ENCODE data around the gene ZNF33A.
"Not testable (repeated sequence)": the region's sequence is repeated elsewhere in the genome, so short reads cannot be mapped to it uniquely, and the experiment has no call there.

The ZNF33A gene

DNA sequence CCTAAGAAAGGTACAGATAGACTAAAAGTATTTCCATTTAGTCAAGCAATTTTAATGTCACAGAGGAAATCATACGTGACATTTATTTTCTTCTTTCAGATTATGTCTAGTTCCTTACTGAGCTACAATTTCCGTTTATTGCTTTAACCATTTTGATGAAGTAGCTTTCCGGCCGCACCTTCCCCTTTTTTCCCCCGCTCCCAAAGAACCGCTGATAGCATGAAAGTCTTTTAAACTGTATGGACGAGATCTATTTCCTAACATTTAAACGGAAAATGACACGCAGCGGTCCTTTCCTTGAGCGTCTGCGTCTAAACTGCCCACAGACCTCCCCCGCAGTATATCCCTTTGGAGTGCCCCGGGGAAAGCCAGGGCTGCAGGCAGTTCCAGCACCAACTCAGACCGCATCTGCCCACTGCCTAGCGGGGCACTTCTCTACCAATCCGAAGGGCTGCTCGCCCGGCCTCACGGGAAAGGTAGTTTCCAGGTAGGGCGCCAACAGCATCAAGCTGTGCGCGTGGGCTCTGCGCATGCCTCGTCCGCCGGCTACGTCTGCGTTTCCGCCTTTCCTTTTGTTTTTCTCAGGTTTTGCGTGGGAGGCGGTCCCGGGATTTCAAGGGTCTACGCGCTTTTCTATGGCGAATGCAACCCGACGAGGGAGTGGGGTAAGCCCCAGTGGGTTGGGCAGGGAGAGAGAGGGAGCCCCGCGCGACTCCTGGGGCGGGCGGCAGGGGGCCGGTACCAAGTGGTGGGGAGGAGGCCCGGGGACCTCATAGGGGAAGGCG is at the start of gene ZNF33A:
ZNF33A (plus strand) TSS at position 557 of the 785 bp plus-strand sequence. CDS start 1,667 bp downstream, outside the sequence.
- peak; percentile 79 to 89 for DNase-seq (ENCODE audit: low read depth in 1 of 2, low spot score in 1 of 2)

GRCh38 chr10:37965006-37965405 is 45.5 kb upstream of the ZNF33A start:
- no peak for DNase-seq (ENCODE audit: low read depth in 1 of 2, low spot score in 1 of 2)

DNA sequence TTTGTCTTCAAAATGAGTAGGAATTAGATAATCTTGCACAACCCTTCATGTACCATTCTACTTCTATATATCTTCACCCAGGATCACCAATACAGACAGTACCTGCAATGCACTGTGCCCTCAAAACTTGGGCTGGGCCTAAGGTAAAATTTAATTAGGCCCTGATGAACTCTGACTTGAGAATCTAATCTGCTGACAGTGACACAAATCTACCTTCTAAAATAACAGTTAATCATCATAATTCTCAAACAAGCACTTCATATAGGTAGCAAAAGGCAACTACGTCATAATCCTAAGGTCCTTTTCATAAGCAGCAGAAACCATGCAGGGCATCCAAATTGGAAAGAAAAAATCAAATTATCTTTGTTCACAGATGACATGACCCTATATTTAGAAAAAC is 38.1 kb upstream of the ZNF33A start:
- no peak for DNase-seq (ENCODE audit: low read depth in 1 of 2, low spot score in 1 of 2)

DNA sequence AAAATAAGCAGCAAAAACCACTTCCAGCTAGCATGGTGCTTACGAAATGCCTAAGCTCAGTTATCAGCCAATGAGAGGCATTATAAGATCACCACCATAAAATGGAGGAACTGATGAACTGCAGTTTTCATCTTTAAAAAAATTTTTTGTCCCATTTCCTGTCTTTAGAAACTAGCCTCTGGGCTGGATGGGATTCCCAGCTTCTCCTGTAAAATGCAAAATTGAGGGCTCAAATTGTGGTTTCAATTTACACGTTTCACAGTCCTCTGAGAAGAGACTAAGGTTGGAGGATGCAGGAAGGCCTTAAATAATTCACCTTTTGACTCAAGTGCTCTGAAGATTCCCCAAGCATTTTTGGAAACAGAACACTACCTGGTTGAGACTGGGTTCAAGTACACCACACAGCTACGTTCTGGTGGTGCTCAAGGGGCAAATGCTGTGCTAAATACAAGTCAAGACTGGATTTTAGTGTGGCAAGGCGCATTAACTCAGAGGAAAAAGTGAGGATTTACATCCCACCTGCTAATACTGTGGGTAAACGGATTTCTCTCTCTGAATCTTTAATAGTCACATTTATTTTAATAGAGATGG is 35.0 kb upstream of the ZNF33A start:
- no peak for DNase-seq (ENCODE audit: low read depth in 1 of 2, low spot score in 1 of 2)

DNA sequence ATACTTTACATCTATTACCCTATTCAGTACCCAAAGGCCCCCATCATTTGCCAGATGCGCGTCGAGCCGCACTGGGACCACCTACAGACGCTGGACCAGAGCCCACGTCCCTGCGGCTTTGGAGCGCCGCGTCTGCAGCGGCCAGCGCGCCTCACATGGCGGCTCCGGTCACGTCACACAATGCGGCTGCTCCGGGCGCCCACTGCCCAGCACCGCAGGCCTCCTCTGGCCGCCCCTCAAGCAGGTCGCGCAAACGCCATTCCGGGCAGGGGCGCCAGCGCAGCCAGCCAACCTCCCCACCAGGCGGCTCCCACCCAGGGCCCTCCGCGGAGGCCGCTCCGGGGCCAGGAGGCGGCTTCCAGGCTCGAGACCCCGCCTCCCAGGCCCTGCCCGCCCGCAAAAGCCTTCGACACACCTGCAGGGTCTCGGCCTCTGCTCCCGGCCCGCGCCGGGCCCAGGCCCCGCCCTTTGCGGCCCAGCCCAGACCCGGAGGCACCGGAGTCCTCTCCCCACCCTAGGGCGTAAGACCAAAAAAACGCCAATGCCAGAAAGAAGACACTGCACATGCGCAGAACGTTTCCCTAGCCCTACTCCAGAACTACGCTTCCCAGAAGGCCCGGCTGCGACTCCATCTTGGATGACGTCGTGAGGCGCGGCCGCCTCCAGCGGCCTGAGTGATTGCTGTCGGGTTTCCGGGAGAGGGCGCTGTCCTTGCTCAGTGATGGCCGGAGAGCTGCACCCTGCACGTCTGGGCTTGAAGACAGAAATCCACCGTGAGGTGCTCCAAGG is 34.2 kb upstream of the ZNF33A start, which contains the start of gene ZNF25:
ZNF25 (minus strand) TSS at position 557 of the 789 bp plus-strand sequence. CDS start 4,925 bp downstream, outside the sequence.
- DNase-seq (ENCODE audit: low read depth in 1 of 2, low spot score in 1 of 2) = peak; percentile 87 to 99

GRCh38 chr10:37976880-37977203 is 33.6 kb upstream of the ZNF33A start:
- DNase-seq (ENCODE audit: low read depth in 1 of 2, low spot score in 1 of 2) = no peak

- DNase-seq (ENCODE audit: low read depth in 1 of 2, low spot score in 1 of 2) = no peak
Observed at GRCh38 chr10:37991655-37992054, 18.8 kb upstream of the ZNF33A start.

- no peak for DNase-seq (ENCODE audit: low read depth in 1 of 2, low spot score in 1 of 2)
Observed at GRCh38 chr10:37992083-37992482, 18.4 kb upstream of the ZNF33A start.

GRCh38 chr10:37998920-37999319 is 11.6 kb upstream of the ZNF33A start:
- not testable (repeated sequence) for DNase-seq (ENCODE audit: low read depth in 1 of 2, low spot score in 1 of 2)

DNA sequence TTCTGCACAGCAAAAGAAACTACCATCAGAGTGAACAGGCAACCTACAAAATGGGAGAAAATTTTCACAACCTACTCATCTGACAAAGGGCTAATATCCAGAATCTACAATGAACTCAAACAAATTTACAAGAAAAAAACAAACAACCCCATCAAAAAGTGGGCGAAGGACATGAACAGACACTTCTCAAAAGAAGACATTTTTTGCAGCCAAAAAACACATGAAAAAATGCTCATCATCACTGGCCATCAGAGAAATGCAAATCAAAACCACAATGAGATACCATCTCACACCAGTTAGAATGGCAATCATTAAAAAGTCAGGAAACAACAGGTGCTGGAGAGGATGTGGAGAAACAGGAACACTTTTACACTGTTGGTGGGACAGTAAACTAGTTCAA is 10.0 kb upstream of the ZNF33A start:
- not testable (repeated sequence) for DNase-seq (ENCODE audit: low read depth in 1 of 2, low spot score in 1 of 2)

DNA sequence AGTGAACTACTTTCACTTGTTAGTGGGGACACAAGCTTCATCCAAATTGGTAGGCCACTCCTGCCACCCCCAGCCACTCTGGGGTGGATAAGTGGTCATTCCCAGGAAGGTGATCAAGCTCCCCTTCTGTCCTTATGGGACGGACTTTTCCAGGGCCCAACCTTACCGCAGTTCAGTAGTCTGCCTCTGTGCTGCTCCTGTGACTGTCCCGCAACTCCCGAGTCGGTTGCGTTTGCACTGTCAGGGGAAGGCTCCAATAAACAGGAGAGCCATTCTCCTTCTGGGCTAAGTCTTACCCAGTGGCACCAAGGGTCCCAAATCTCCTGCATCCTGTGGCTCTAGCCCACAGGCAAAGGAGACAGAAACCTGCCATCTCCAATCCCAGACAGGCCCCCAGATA is 7.4 kb upstream of the ZNF33A start:
- DNase-seq (ENCODE audit: low read depth in 1 of 2, low spot score in 1 of 2) = no peak

GRCh38 chr10:38003588-38003987 is 6.9 kb upstream of the ZNF33A start:
- no peak for DNase-seq (ENCODE audit: low read depth in 1 of 2, low spot score in 1 of 2)

DNA sequence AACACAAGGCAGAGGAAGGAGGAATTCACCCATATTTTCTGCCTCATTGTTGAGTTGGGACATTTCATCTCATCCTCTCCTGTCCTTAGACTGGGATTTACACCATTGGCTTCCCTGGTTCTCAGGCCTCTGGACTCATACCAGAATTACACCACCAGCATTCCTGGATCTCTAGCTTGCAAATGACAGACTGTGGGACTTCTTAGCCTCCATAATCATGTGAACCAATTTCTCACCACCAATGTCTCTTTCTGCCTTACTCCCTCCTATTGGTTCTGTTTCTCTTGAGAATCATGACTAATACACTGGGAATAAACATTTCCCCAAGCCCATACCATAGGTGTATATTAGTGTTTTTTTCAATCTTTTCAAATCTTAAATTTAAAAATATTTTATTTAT is 2.9 kb upstream of the ZNF33A start:
- DNase-seq (ENCODE audit: low read depth in 1 of 2, low spot score in 1 of 2) = no peak

GRCh38 chr10:38007991-38008390 is 2.5 kb upstream of the ZNF33A start:
- no peak for DNase-seq (ENCODE audit: low read depth in 1 of 2, low spot score in 1 of 2)

DNA sequence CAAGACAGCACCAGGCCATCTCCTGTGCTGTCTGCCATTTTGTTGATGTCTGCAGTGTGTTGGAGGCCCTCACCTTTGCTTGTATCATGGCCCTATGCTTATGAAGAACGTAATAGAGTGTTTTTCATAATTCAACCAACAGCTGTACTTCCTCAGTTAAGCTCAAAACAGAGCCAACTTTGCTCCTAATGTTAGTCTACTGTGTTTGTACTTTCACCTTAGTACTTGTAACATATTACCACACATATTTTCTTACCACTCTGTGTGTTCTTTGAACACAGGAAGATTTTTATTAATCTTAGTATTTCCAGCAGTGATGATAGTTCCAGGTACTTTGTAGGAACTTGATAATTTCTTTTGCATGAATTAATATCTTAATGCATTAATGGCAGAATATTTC is 5.9 kb downstream of the ZNF33A start:
- DNase-seq (ENCODE audit: low read depth in 1 of 2, low spot score in 1 of 2) = no peak

GRCh38 chr10:38019124-38019523 is 8.6 kb downstream of the ZNF33A start:
- DNase-seq (ENCODE audit: low read depth in 1 of 2, low spot score in 1 of 2) = not testable (repeated sequence)

- no peak for DNase-seq (ENCODE audit: low read depth in 1 of 2, low spot score in 1 of 2)
Observed at GRCh38 chr10:38025283-38025682, 14.8 kb downstream of the ZNF33A start.

DNA sequence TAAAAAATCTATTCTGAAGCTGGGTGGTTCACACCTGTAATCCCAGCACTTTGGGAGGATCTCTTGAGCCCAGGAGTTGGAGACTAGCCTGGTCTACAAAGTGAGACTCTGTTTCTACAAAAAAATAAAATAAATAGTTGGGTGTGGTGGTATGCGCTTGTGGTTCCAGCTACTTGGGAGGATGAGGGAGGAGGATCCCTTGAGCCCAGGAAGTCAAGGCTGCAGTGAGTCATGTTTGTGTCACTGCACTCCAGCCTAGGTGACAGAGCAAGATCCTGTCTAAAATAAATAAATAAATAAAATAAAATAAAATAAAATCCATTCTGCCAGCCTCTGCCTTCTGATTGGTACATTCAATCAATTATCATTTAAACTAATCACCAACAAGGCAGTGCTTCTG is 17.5 kb downstream of the ZNF33A start:
- no peak for DNase-seq (ENCODE audit: low read depth in 1 of 2, low spot score in 1 of 2)

- DNase-seq (ENCODE audit: low read depth in 1 of 2, low spot score in 1 of 2) = no peak
Observed at GRCh38 chr10:38032886-38033285, 22.4 kb downstream of the ZNF33A start.

GRCh38 chr10:38038107-38038931 is 27.8 kb downstream of the ZNF33A start:
- DNase-seq (ENCODE audit: low read depth in 1 of 2, low spot score in 1 of 2) = no peak

- DNase-seq (ENCODE audit: low read depth in 1 of 2, low spot score in 1 of 2) = no peak
Observed at GRCh38 chr10:38038932-38039245, 28.4 kb downstream of the ZNF33A start.
